Lower leg skin (tissue), 3 donors: ENCODE measurements around the gene TMEM191B.
"Not testable (repeated sequence)": the region's sequence is repeated elsewhere in the genome, so short reads cannot be mapped to it uniquely, and the experiment has no call there.

Source experiments
- CTCF ChIP-seq, 3 donors: fragments of 450-650 bp; IDR thresholded peaks; one replicate each; pipeline ENCODE4 v1.5.1; 2016; ENCODE audit warnings: antibody characterized with exemption in 3 of 3, mild to moderate bottlenecking in 3 of 3, moderate library complexity in 2 of 3
- POLR2A ChIP-seq, 2 donors: fragments of 450-650 bp; IDR thresholded peaks; one replicate each; pipeline ENCODE4 v1.6.1; 2016 to 2017; ENCODE audit warnings: antibody characterized with exemption in 2 of 2, mild to moderate bottlenecking in 1 of 2, moderate library complexity in 1 of 2

- TF ChIP-seq CTCF, POLR2A (IDR thresholded peaks at IDR 0.05): not testable (repeated sequence)
Measured at GRCh38 chr22:18533633-18534032, 6.0 kb downstream of the TMEM191B start.
